IgD-negative memory B cell (primary cell): ENCODE data around the gene EIF5A. TPM values are rescaled to one million over a fixed set of nuclear protein-coding genes. Genes with fewer than 3 reads are reported as not detected.

Experiments
- H3K27ac Mint-ChIP-seq, 3 donors: one replicate each; pipeline ENCODE4 v1.8.0; 2020 to 2022; ENCODE audit warnings: mild to moderate bottlenecking in 3 of 3, mixed read lengths in 3 of 3, moderate library complexity in 1 of 3
- H3K27me3 Mint-ChIP-seq: one replicate; pipeline ENCODE4 v1.8.0; 2021; ENCODE audit warnings: mixed read lengths
- H3K36me3 Mint-ChIP-seq: one replicate; pipeline ENCODE4 v1.8.0; 2020; ENCODE audit warnings: mild to moderate bottlenecking, mixed read lengths
- H3K4me1 Mint-ChIP-seq, 3 donors: one replicate each; pipeline ENCODE4 v1.8.0; 2020 to 2022; ENCODE audit warnings: mixed read lengths in 3 of 3, mild to moderate bottlenecking in 1 of 3
- H3K4me3 Mint-ChIP-seq, 4 donors: one replicate each; pipeline ENCODE4 v1.8.0; 2020 to 2022; ENCODE audit warnings: mild to moderate bottlenecking in 4 of 4, mixed read lengths in 4 of 4, moderate library complexity in 3 of 4
- H3K9me3 Mint-ChIP-seq, 3 donors: one replicate each; pipeline ENCODE4 v1.8.0; 2020 to 2021; ENCODE audit warnings: mixed read lengths in 3 of 3, mild to moderate bottlenecking in 1 of 3
- polyA plus RNA-seq: library from polyadenylated mRNA; unstranded; fragments of 300-500 nt; fragmentation: Illumina TruSeq; gene quantifications from one replicate; pipeline ENCODE4 v1.2.3, GENCODE V29; 2021

Gene EIF5A
- polyA plus RNA-seq, 1 donor from 2014 or later = 221 TPM

- Mint-ChIP-seq H3K9me3 (no peaks in the 10 kb centered on the region), H3K27ac (peak within 1 kb of the TSS in 2 of 3 donors; percentile 69 to 93), H3K4me3 (peak within 1 kb of the TSS; percentile 55 to 95 (median 82)), H3K4me1 (peaks cover 10 to 13% (median 13%) of the 10 kb centered on the region in 3 donors), H3K36me3 (no peaks in the 10 kb centered on the region), H3K27me3 (peaks cover 19% of the 10 kb centered on the region)
These were observed 12.7 kb upstream of the EIF5A start, which contains the start of gene YBX2 for GRCh38 chr17:7294614-7295153. TSS of gene YBX2 (minus strand) at chr17:7294639. CDS start at chr17:7294500, 139 bp downstream.

GRCh38 chr17:7295230-7296180 is 11.9 kb upstream of the EIF5A start:
- peak overlapping the region in 2 of 3 donors; percentile 69 to 93 for H3K27ac Mint-ChIP-seq

GRCh38 chr17:7296189-7296861 is 11.1 kb upstream of the EIF5A start:
- Mint-ChIP-seq H3K36me3 (peaks cover 2% of the 10 kb centered on the region), H3K27me3 (peaks cover 12% of the 10 kb centered on the region)

More at GRCh38 chr17:7295230-7296180, 11.9 kb upstream of the EIF5A start:
- peaks cover 1% of the 10 kb centered on the region for H3K36me3 Mint-ChIP-seq
- peaks cover 14% of the 10 kb centered on the region for H3K27me3 Mint-ChIP-seq
- H3K4me1 Mint-ChIP-seq = peaks cover 10 to 13% (median 13%) of the 10 kb centered on the region in 3 donors
- H3K4me3 Mint-ChIP-seq = peak overlapping the region; percentile 55 to 95 (median 82)
- no peaks in the 10 kb centered on the region for H3K9me3 Mint-ChIP-seq

GRCh38 chr17:7304179-7304578 is 3.2 kb upstream of the EIF5A start:
- no peaks in the 10 kb centered on the region for H3K9me3 Mint-ChIP-seq
- peaks cover 5% of the 10 kb centered on the region for H3K27me3 Mint-ChIP-seq
- H3K27ac Mint-ChIP-seq = peak overlapping the region in 1 of 3 donors; percentile 18
- H3K36me3 Mint-ChIP-seq = peaks cover 4% of the 10 kb centered on the region
- peaks cover 4 to 6% (median 6%) of the 10 kb centered on the region in 3 donors for H3K4me1 Mint-ChIP-seq
- no peak overlapping the region for H3K4me3 Mint-ChIP-seq

More at GRCh38 chr17:7296189-7296861, 11.1 kb upstream of the EIF5A start:
- H3K4me1 Mint-ChIP-seq = peaks cover 10 to 13% (median 13%) of the 10 kb centered on the region in 3 donors
- H3K4me3 Mint-ChIP-seq = peak overlapping the region; percentile 16 to 77 (median 66)
- no peaks in the 10 kb centered on the region for H3K9me3 Mint-ChIP-seq
- H3K27ac Mint-ChIP-seq = peak overlapping the region in 1 of 3 donors; percentile 85

GRCh38 chr17:7307686-7308624 is 527 bp downstream of the EIF5A start:
- H3K27me3 Mint-ChIP-seq = peaks cover 2% of the 10 kb centered on the region

GRCh38 chr17:7308625-7309433 is 1.4 kb downstream of the EIF5A start:
- peaks cover 6% of the 10 kb centered on the region for H3K36me3 Mint-ChIP-seq
- H3K4me1 Mint-ChIP-seq = peaks cover 14 to 39% (median 23%) of the 10 kb centered on the region in 3 donors
- peak overlapping the region; percentile 95 to 99 (median 99) for H3K27ac Mint-ChIP-seq
- no peaks in the 10 kb centered on the region for H3K9me3 Mint-ChIP-seq
- peak overlapping the region; percentile 91 to 99 (median 96) for H3K4me3 Mint-ChIP-seq
- H3K27me3 Mint-ChIP-seq = peaks cover 2% of the 10 kb centered on the region

More at GRCh38 chr17:7307686-7308624, 527 bp downstream of the EIF5A start:
- peaks cover 6% of the 10 kb centered on the region for H3K36me3 Mint-ChIP-seq
- H3K4me1 Mint-ChIP-seq = peaks cover 14 to 32% (median 18%) of the 10 kb centered on the region in 3 donors
- H3K4me3 Mint-ChIP-seq = peak overlapping the region; percentile 91 to 99 (median 96)
- H3K27ac Mint-ChIP-seq = peak overlapping the region; percentile 95 to 100 (median 99)
- no peaks in the 10 kb centered on the region for H3K9me3 Mint-ChIP-seq

GRCh38 chr17:7309628-7310027 is 2.2 kb downstream of the EIF5A start:
- Mint-ChIP-seq H3K4me3 (peak overlapping the region; percentile 91 to 99 (median 96)), H3K27me3 (peaks cover 2% of the 10 kb centered on the region), H3K9me3 (no peaks in the 10 kb centered on the region), H3K4me1 (peaks cover 20 to 46% (median 26%) of the 10 kb centered on the region in 3 donors), H3K36me3 (peaks cover 6% of the 10 kb centered on the region), H3K27ac (peak overlapping the region; percentile 95 to 99 (median 99))

GRCh38 chr17:7311110-7311705 is 3.8 kb downstream of the EIF5A start:
- peaks cover 26 to 46% (median 27%) of the 10 kb centered on the region in 3 donors for H3K4me1 Mint-ChIP-seq
- H3K36me3 Mint-ChIP-seq = peaks cover 6% of the 10 kb centered on the region
- H3K4me3 Mint-ChIP-seq = peak overlapping the region in 2 of 4 donors; percentile 75 to 91
- peaks cover 2% of the 10 kb centered on the region for H3K27me3 Mint-ChIP-seq
- no peaks in the 10 kb centered on the region for H3K9me3 Mint-ChIP-seq
- H3K27ac Mint-ChIP-seq = peak overlapping the region in 2 of 3 donors; percentile 59 to 95

- H3K36me3 Mint-ChIP-seq = peaks cover 6% of the 10 kb centered on the region
- H3K4me3 Mint-ChIP-seq = peak overlapping the region in 3 of 4 donors; percentile 55 to 98 (median 78)
- no peaks in the 10 kb centered on the region for H3K27me3 Mint-ChIP-seq
- no peaks in the 10 kb centered on the region for H3K9me3 Mint-ChIP-seq
- H3K4me1 Mint-ChIP-seq = peaks cover 27 to 46% (median 27%) of the 10 kb centered on the region in 3 donors
- peak overlapping the region; percentile 86 to 99 (median 97) for H3K27ac Mint-ChIP-seq
These were observed 5.1 kb downstream of the EIF5A start for GRCh38 chr17:7312432-7313087.

- H3K4me3 Mint-ChIP-seq = peak overlapping the region; percentile 78 to 98 (median 86)
- H3K9me3 Mint-ChIP-seq = no peaks in the 10 kb centered on the region
- no peaks in the 10 kb centered on the region for H3K27me3 Mint-ChIP-seq
- peak overlapping the region; percentile 92 to 99 (median 97) for H3K27ac Mint-ChIP-seq
- H3K4me1 Mint-ChIP-seq = peaks cover 27 to 46% (median 27%) of the 10 kb centered on the region in 3 donors
- peaks cover 6% of the 10 kb centered on the region for H3K36me3 Mint-ChIP-seq
These were observed 5.9 kb downstream of the EIF5A start for GRCh38 chr17:7313088-7313889.

- Mint-ChIP-seq H3K9me3 (no peaks in the 10 kb centered on the region), H3K27me3 (no peaks in the 10 kb centered on the region), H3K4me3 (peak overlapping the region; percentile 81 to 98 (median 90)), H3K36me3 (peaks cover 4% of the 10 kb centered on the region), H3K27ac (peak overlapping the region; percentile 92 to 99 (median 97)), H3K4me1 (peaks cover 23 to 43% (median 24%) of the 10 kb centered on the region in 3 donors)
These were observed 6.7 kb downstream of the EIF5A start for GRCh38 chr17:7313890-7314718.
